ENCODE results near the gene PPEF1. TPM values are rescaled to one million over a fixed set of nuclear protein-coding genes. Genes with fewer than 3 reads are reported as not detected.

Gene PPEF1
- total RNA-seq (under 1 TPM in 1 of 2 donors, not detected in 1; 0.75 TPM), polyA plus RNA-seq (under 1 TPM in 1 of 2 donors, not detected in 1; 0.23 TPM)
- long read RNA-seq, donor 1 = 0 reads
- long read RNA-seq, donor 2 = 0 reads

- Histone ChIP-seq H3K4me3 (ENCODE audit: low read length in 2 of 2) (no peak within 1 kb of the TSS), H3K27me3 (ENCODE audit: control insufficient read depth in 1 of 2, insufficient read depth in 2 of 2, low read length in 1 of 2) (no peaks in the 10 kb centered on the region), H3K4me1 (ENCODE audit: control insufficient read depth in 1 of 2, insufficient read depth in 2 of 2, low read length in 2 of 2) (no peaks in the 10 kb centered on the region), H3K9me3 (ENCODE audit: control insufficient read depth, low read length) (no peaks in the 10 kb centered on the region), H3K27ac (ENCODE audit: low read depth in 1 of 2, low read length in 2 of 2) (no peak within 1 kb of the TSS), H3K36me3 (ENCODE audit: control insufficient read depth in 1 of 2, insufficient read depth in 2 of 2, low read length in 1 of 2) (no peaks in the 10 kb centered on the region)
- ATAC-seq (ENCODE audit: low FRiP score) = no peak
- no peak for DNase-seq
- intact Hi-C loops (cut with DNase I) = no loop called here
- 56 to 67% methylated on average over 8 of the region's 8 CpGs for WGBS, 2 donors
Observed at GRCh38 chrX:18707426-18708049, at the start of gene PPEF1. Gene PPEF1, plus strand, starts transcription at chrX:18707645. Its CDS starts 136 bp downstream, at chrX:18707781.

GRCh38 chrX:18661273-18661672, 46.2 kb upstream of the PPEF1 start:
- 80 to 91% methylated on average over 12 of the region's 12 CpGs for WGBS, 2 donors
- intact Hi-C loops (cut with DNase I) = no loop called here
- ATAC-seq (ENCODE audit: low FRiP score) = no peak

GRCh38 chrX:18664947-18665346, 42.5 kb upstream of the PPEF1 start:
- DNase-seq = no peak
- Histone ChIP-seq H3K27ac (ENCODE audit: low read depth in 1 of 2, low read length in 2 of 2) (no peak overlapping the region), H3K27me3 (ENCODE audit: control insufficient read depth in 1 of 2, insufficient read depth in 2 of 2, low read length in 1 of 2) (no peaks in the 10 kb centered on the region), H3K4me1 (ENCODE audit: control insufficient read depth in 1 of 2, insufficient read depth in 2 of 2, low read length in 2 of 2) (no peaks in the 10 kb centered on the region), H3K9me3 (ENCODE audit: control insufficient read depth, low read length) (no peaks in the 10 kb centered on the region), H3K36me3 (ENCODE audit: control insufficient read depth in 1 of 2, insufficient read depth in 2 of 2, low read length in 1 of 2) (no peaks in the 10 kb centered on the region), H3K4me3 (ENCODE audit: low read length in 2 of 2) (no peak overlapping the region)
- no peak for ATAC-seq (ENCODE audit: low FRiP score)
- 74 to 92% methylated on average over 8 of the region's 8 CpGs for WGBS, 2 donors
- intact Hi-C loops (cut with DNase I) = no loop called here

More at GRCh38 chrX:18661273-18661672, 46.2 kb upstream of the PPEF1 start:
- H3K9me3 ChIP-seq (ENCODE audit: control insufficient read depth, low read length) = no peaks in the 10 kb centered on the region
- H3K36me3 ChIP-seq (ENCODE audit: control insufficient read depth in 1 of 2, insufficient read depth in 2 of 2, low read length in 1 of 2) = no peaks in the 10 kb centered on the region
- DNase-seq = no peak
- H3K4me1 ChIP-seq (ENCODE audit: control insufficient read depth in 1 of 2, insufficient read depth in 2 of 2, low read length in 2 of 2) = no peaks in the 10 kb centered on the region
- H3K4me3 ChIP-seq (ENCODE audit: low read length in 2 of 2) = no peak overlapping the region
- H3K27me3 ChIP-seq (ENCODE audit: control insufficient read depth in 1 of 2, insufficient read depth in 2 of 2, low read length in 1 of 2) = no peaks in the 10 kb centered on the region
- H3K27ac ChIP-seq (ENCODE audit: low read depth in 1 of 2, low read length in 2 of 2) = no peak overlapping the region

- no peaks in the 10 kb centered on the region for H3K27me3 ChIP-seq (ENCODE audit: control insufficient read depth in 1 of 2, insufficient read depth in 2 of 2, low read length in 1 of 2)
- no peaks in the 10 kb centered on the region for H3K4me1 ChIP-seq (ENCODE audit: control insufficient read depth in 1 of 2, insufficient read depth in 2 of 2, low read length in 2 of 2)
- WGBS, 2 donors = 90% methylated on average over 15 of the region's 15 CpGs
- intact Hi-C loops (cut with DNase I) = no loop called here
- ATAC-seq (ENCODE audit: low FRiP score) (no peak), DNase-seq (peak in 1 of 2 donors; percentile 55)
- H3K9me3 ChIP-seq (ENCODE audit: control insufficient read depth, low read length) = no peaks in the 10 kb centered on the region
- no peak overlapping the region for H3K4me3 ChIP-seq (ENCODE audit: low read length in 2 of 2)
- H3K36me3 ChIP-seq (ENCODE audit: control insufficient read depth in 1 of 2, insufficient read depth in 2 of 2, low read length in 1 of 2) = no peaks in the 10 kb centered on the region
- H3K27ac ChIP-seq (ENCODE audit: low read depth in 1 of 2, low read length in 2 of 2) = no peak overlapping the region
Observed at GRCh38 chrX:18666614-18667013, 40.8 kb upstream of the PPEF1 start.

GRCh38 chrX:18668071-18668835, 39.2 kb upstream of the PPEF1 start:
- no peak overlapping the region for H3K27ac ChIP-seq (ENCODE audit: low read depth in 1 of 2, low read length in 2 of 2)
- ATAC-seq (ENCODE audit: low FRiP score) (no peak), DNase-seq (no peak)
- no peak overlapping the region for H3K4me3 ChIP-seq (ENCODE audit: low read length in 2 of 2)
- H3K27me3 ChIP-seq (ENCODE audit: control insufficient read depth in 1 of 2, insufficient read depth in 2 of 2, low read length in 1 of 2) = no peaks in the 10 kb centered on the region
- intact Hi-C loops (cut with DNase I) = no loop called here
- H3K36me3 ChIP-seq (ENCODE audit: control insufficient read depth in 1 of 2, insufficient read depth in 2 of 2, low read length in 1 of 2) = no peaks in the 10 kb centered on the region
- no peaks in the 10 kb centered on the region for H3K4me1 ChIP-seq (ENCODE audit: control insufficient read depth in 1 of 2, insufficient read depth in 2 of 2, low read length in 2 of 2)
- 52 to 64% methylated on average over 15 of the region's 15 CpGs for WGBS, 2 donors
- no peaks in the 10 kb centered on the region for H3K9me3 ChIP-seq (ENCODE audit: control insufficient read depth, low read length)

GRCh38 chrX:18672008-18672407, 35.4 kb upstream of the PPEF1 start, which contains the start of gene RS1:
Gene RS1, minus strand, starts transcription at chrX:18672108. Its CDS starts 40 bp downstream, at chrX:18672068.
- Histone ChIP-seq H3K4me3 (ENCODE audit: low read length in 2 of 2) (no peak within 1 kb of the TSS), H3K36me3 (ENCODE audit: control insufficient read depth in 1 of 2, insufficient read depth in 2 of 2, low read length in 1 of 2) (no peaks in the 10 kb centered on the region), H3K9me3 (ENCODE audit: control insufficient read depth, low read length) (no peaks in the 10 kb centered on the region), H3K4me1 (ENCODE audit: control insufficient read depth in 1 of 2, insufficient read depth in 2 of 2, low read length in 2 of 2) (peaks cover 0 to 2% of the 10 kb centered on the region in 2 donors), H3K27ac (ENCODE audit: low read depth in 1 of 2, low read length in 2 of 2) (no peak within 1 kb of the TSS), H3K27me3 (ENCODE audit: control insufficient read depth in 1 of 2, insufficient read depth in 2 of 2, low read length in 1 of 2) (no peaks in the 10 kb centered on the region)
- ATAC-seq (ENCODE audit: low FRiP score) (no peak), DNase-seq (no peak)
- intact Hi-C loops (cut with DNase I) = loop anchor here (10.0 kb wide), 1 partner anchor 247 kb away; the partner anchor contains the start of gene CDKL5 (in 2 of the 2)
- WGBS, 2 donors = 86 to 94% methylated on average over 10 of the region's 10 CpGs

GRCh38 chrX:18674417-18674787, 33.0 kb upstream of the PPEF1 start:
- Histone ChIP-seq H3K4me3 (ENCODE audit: low read length in 2 of 2) (peak overlapping the region in 1 of 2 donors; percentile 69), H3K27me3 (ENCODE audit: control insufficient read depth in 1 of 2, insufficient read depth in 2 of 2, low read length in 1 of 2) (no peaks in the 10 kb centered on the region), H3K9me3 (ENCODE audit: control insufficient read depth, low read length) (no peaks in the 10 kb centered on the region), H3K36me3 (ENCODE audit: control insufficient read depth in 1 of 2, insufficient read depth in 2 of 2, low read length in 1 of 2) (no peaks in the 10 kb centered on the region), H3K4me1 (ENCODE audit: control insufficient read depth in 1 of 2, insufficient read depth in 2 of 2, low read length in 2 of 2) (peaks cover 0 to 2% of the 10 kb centered on the region in 2 donors), H3K27ac (ENCODE audit: low read depth in 1 of 2, low read length in 2 of 2) (peak overlapping the region in 1 of 2 donors; percentile 88)
- 1 to 37% methylated on average over 19 of the region's 19 CpGs for WGBS, 2 donors
- intact Hi-C loops (cut with DNase I) = loop anchor here (10.0 kb wide), 1 partner anchor 250 kb away; the partner anchor contains the start of gene CDKL5 (in 2 of the 2)
- DNase-seq (peak in 1 of 2 donors; percentile 50), ATAC-seq (ENCODE audit: low FRiP score) (peak; percentile 62)

- H3K4me1 ChIP-seq (ENCODE audit: control insufficient read depth in 1 of 2, insufficient read depth in 2 of 2, low read length in 2 of 2) = peaks cover 0 to 2% of the 10 kb centered on the region in 2 donors
Observed at GRCh38 chrX:18674788-18675735, 32.4 kb upstream of the PPEF1 start.

More at GRCh38 chrX:18674788-18675735, 32.4 kb upstream of the PPEF1 start:
- intact Hi-C loops (cut with DNase I) = loop anchor here (5.0 to 10.0 kb wide), 2 partner anchors 212 to 250 kb away; partner anchors contain the start of gene CDKL5 (in 2 of the 2)
- ATAC-seq (ENCODE audit: low FRiP score) = peak; percentile 96
- H3K4me3 ChIP-seq (ENCODE audit: low read length in 2 of 2) = peak overlapping the region; percentile 54 to 92
- 1 to 19% methylated on average over 41 to 74 of the region's 74 CpGs for WGBS, 2 donors
- DNase-seq = peak; percentile 82 to 91
- H3K27me3 ChIP-seq (ENCODE audit: control insufficient read depth in 1 of 2, insufficient read depth in 2 of 2, low read length in 1 of 2) = no peaks in the 10 kb centered on the region
- H3K9me3 ChIP-seq (ENCODE audit: control insufficient read depth, low read length) = no peaks in the 10 kb centered on the region
- H3K27ac ChIP-seq (ENCODE audit: low read depth in 1 of 2, low read length in 2 of 2) = peak overlapping the region; percentile 49 to 94
- no peaks in the 10 kb centered on the region for H3K36me3 ChIP-seq (ENCODE audit: control insufficient read depth in 1 of 2, insufficient read depth in 2 of 2, low read length in 1 of 2)

Measured in aorta (tissue), 5 donors.